T-helper 1 cell (primary cell): ENCODE data around the gene PCAT6.
"Not testable (repeated sequence)": the region's sequence is repeated elsewhere in the genome, so short reads cannot be mapped to it uniquely, and the experiment has no call there.

Source experiments
- DNase-seq, 5 donors: peaks; one replicate each; pipeline ENCODE4 v3.0.0-alpha.2; 2012 to 2020
- total RNA-seq, 4 donors: gene quantifications; one replicate each; lab custom pipeline; 2026; lab: John Stamatoyannopoulos, UW

PCAT6 gene
- 0 to 0.83 (median 0.38) reads per million in 4 donors for total RNA-seq

DNA sequence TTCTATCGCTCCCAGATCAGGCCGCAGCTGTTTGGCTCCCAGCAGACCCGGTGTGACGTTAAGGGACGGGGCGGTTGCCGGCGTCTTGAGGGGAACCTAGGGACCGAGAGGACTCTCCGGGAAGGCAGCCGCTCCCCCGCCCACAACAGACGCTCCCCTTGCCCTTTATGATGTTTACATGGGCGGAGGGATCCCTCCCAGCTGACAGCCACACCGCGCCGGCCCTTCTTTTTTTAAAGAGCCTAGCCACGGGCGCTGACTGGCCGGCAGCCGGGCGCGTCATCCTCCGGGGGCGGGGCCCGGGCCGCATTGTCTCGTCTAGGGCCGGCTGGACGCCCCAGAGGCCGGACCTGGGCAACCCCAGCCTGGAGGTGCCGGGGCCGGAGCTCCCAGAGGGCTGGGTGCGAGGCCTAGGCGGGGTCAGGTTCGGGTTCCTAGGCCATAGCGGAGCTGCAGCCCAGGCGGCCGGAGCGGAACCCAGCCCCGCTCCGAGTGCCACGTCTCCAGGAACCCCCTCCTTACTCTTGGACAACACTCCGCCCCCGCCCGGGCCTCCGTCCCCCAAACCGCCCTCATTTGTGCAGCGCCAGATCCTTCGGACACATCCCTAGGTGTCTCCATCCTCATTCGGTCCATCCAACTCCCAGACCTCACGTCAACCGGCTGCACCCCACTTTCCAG, at the start of gene PCAT6:
Gene PCAT6, plus strand, starts transcription at position 340 of the 681 bp plus-strand sequence.
- DNase-seq, result peak; percentile 70 to 91 (median 81)

DNA sequence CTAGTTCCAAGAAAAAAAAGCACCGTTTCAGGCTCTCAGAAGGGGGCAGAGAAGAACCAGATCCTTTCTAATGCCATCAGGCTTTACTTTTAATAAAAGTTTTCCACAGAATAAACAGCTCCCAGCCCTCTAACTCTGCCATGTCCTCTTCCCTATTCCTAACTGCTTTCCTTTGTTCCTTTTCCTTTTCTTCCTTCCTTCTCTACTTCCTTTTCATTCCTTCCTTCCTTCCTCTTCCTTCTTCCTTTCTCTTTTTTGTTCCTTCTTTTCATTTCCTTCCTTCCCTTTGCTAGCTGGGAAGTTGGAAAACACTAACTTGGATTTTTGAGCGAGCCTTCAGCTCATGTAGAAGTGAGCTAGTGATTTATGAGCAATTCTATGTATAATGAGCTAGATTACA, 48.7 kb upstream of the PCAT6 start:
- DNase-seq, result no peak

DNA sequence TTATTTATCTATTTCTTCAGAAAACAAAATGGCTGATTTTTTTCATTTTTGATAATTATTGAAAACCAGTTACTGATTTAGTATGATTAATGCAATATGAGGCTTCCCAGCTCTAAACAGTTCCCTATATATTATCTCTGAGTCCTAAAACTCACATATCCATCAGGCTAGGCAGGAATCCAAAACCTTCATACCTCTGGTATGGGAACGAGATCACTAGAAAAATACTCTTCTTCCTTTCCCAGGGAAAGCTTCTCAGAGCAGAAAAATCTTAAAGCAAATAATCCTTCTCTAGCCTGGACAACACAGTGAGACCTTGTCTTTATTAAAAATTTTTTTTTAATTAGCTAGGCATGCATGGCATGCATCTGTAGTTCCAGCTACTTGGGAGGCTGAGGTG, 45.0 kb upstream of the PCAT6 start:
- DNase-seq, result no peak

DNA sequence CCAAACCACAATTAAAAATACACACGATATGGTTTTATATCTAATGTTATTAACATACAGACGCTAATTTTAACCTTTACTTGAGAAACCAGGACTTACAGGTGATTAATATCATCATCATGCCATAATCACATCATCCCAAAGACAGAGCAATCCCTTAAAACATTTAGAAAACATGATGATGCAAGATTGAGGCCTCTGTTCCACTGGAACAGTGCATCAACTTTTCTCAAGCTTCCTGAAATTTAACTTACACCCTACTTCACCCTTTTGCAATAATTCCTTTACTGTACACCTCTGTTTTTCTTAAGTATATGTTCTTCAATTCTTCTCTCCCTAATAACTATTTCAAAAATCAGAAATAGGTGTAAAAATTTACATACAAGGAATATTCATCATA, 40.6 kb upstream of the PCAT6 start:
- DNase-seq, result no peak

DNA sequence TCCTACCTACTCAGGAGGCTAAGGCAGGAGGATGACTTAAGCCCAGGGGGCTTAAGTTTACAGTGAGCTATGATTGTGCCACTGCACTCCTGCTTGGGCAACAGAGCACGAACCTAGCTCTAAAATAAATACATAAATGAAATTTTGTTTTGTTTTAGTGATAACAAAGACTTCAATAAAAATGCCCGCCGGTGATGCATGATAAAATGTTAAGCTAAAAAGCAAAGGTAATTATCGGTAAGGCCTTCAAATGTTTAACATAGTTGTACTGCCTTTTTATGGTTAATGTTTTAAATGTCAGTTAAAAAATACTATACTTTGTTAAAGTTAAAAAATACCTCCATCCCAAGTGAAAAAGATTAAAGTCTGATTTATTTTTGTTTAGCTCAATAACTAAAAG, 29.6 kb upstream of the PCAT6 start:
- DNase-seq, result no peak

DNA sequence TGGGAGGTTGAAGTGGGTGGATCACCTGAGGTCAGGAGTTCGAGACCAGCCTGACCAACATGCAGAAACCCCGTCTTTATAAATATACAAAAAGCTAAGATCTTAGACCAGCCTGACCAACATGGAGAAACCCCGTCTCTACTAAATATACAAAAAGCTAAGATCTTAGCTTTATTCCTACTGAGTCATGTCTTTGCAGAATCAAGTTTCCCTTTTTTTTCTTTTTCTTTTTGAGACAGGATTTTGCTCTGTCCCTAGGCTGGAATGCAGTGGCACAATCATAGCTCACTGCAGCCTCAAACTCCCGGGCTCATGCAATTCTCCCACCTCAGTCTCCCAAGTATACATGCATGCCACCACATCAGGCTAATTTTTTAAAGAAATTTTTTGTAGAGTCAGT, 23.9 kb upstream of the PCAT6 start:
- DNase-seq, result no peak

DNA sequence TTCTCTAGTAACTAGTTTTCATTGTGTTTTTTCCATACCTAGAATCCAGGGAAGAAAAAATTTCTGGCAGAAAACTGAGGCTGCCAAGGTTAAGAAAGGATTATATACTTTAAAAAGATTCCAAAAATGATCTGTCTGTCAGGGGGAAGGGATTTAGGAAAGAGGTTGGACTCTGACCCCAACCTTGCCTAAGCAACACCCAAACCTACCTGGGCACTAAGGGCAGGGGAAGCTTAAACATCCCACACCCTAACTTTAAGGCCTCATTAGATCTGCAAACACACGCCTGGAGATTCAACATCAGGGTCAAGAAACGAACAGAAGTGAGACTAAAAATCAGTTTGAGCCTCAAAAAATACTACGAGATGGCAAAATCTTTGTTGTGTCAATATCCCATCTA, 22.0 kb upstream of the PCAT6 start:
- no peak for DNase-seq

DNA sequence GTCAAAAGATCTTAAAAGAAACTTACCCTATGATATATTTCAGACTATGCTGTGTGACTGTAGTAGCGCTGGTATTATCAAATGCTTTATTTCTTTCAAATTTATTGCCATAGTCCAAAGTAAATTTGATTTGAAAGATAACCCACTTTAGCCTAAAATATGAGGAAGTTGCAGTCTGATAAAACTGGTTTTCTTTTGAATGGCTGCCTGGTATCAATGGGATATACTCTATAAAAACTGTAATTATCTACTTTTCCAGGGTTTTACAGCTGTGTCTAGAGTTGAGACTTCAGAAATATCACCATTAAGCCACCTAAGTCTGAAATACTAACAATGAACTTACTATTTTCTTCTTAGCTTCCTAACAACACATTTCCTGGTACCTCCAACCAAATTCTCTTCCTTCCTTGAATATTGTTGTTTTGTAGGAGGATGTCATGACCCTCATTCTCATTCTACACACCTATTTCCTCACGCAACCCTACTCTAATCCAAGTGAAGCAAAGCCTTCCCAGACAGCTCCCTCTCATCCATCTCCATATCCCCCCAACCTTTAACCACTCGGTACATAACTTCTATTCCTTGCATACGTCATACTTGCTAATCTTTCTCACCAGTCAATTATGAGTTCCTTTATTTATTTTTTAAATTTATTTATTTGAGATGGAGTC, 19.5 kb upstream of the PCAT6 start:
- DNase-seq, result no peak

DNA sequence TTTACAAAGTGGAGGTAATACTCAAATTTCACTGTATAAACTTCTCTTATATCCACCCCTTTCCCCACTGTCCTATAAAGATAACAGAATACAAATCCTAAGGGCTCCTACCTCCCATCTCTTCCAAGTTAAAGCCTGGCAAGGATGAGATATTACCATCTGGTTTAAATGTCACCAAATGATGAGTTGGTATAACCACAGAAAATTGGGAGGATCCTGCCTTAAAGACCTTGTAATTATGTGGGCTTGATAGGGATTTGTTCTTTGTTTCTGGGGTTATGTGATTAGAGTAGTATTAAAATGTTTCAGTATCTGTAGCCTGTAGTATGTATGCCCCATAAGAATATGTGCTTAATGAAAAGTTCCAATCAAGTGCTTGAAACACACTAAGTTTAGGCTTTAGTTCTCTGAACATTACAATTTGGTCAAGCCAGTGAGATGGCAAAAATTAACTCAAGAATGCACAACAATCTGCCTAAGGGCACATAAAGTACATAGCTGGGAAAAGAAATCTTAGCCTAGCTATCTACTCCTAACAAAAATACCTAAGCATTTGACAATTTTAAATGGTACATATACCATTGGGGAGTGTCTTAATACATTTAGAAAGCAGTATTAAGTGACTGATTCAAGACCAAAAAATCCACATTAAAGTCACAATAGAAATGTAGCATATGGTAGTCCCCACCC, 16.6 kb upstream of the PCAT6 start:
- DNase-seq, result no peak

DNA sequence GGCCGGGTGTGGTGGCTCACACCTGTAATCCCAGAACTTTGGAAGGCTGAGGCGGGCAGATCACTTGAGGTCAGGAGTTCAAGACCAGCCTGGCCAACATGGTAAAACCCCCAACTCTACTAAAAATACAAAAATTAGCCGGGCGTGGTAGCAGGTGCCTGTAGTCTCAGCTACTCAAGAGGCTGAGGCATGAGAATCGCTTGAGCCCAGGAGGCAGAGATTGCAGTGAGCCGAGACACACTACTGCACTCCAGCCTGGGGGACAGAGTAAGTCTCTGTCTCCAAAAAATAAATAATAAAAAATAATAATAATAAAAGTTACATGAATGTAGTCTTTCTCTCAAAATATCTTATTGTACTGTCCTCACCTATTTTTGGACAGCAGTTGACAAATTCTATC, 15.8 kb upstream of the PCAT6 start:
- DNase-seq, result not testable (repeated sequence)

DNA sequence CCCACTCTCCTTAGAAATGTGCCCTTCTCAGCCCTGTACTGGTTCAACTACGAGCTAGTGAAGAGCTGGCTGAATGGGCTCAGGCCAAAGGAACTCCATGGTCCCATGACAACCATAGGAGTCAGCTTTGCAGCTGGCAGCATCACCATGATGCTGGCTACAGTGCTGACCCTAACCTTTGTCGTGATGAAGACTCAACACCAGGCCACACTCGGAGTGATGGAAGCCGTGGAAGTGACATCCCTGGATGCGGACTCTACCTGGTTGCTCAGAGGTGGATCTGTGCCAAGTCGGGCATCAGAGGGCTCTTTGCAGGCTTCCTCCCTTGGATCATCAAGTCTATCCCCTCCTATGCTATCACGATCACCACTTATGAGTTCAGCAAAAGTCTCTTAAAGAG, 14.1 kb upstream of the PCAT6 start:
- DNase-seq, result no peak

DNA sequence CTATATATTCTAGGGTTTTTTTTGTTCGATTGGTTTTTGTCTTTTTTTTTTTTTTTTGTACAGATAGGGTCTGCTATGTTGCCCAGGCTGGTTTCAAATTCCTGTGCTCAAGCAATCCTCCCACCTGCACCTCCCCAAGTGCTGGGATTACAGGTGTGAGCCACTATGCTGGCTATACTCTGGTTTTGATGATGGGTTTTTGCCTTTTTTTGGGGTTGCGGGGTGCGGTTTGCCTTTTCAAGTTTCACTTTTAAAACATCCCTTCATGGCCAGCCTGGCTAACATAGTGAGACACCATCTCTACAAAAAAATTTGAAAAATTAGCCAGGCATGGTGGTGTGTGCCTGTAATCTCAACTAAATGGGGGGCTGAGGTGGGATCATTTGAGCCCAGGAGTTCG, 12.5 kb upstream of the PCAT6 start:
- no peak for DNase-seq

DNA sequence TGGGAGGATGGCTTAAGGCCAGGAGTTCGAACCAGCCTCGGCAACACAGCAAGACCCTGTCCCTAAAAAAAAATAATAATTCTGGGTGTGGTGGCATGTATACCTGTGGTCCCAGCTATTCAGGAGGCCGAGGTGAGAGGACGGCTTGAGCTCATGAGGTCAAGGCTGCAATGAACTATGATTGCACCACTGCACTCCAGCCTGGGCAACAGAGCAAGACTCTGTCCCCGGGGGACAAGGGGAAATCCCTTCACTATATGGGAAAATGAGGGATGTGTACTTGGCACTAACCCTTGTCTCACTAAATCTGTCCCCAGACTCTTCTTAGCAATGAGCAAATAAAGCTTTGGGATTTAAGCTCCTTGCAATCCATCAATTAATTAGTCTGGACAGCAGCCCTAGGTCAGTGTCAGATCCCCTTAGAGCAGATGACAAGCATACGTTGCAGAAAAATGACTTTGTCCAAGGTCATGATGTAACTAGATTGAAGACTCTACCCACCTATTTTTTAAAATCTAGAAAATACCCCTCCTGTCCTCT, 11.9 kb upstream of the PCAT6 start:
- no peak for DNase-seq

DNA sequence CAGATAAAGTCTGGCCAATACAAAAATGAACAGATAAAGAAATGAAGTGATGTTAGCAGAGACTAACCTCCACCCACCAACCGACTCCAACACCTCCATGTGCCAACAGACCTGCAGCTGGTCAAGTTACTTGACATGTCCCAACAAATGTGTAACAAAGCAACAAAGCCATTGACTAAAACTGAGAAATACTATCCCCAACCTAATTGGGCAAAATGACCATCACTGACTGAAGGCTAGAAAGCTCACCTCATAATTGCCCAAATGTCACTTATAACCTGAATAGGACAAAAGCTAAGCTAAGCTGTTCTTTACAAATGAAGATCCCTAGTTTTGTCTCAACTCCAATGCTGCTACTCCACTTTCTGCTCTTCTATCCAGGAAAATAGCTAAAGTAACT, 10.0 kb upstream of the PCAT6 start:
- DNase-seq, result no peak

DNA sequence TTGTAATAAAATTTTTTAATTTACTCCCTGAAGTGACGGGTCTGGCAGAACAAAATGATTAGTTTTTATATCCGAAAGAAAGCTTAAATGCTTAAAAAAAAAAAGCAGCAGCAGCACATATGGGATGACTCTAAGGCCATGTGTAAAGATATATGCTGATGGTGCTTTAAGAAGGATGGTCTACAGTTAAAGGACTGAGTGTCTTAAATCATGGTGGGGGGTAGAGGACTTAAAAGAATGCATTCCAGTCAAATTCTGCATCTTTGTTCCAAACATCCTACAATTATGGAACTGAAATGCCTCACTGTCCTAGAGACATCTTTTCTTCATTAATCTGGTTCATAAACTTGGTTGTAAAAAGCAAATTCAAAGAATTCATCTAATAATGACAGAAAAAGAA, 9.6 kb upstream of the PCAT6 start:
- DNase-seq, result no peak

DNA sequence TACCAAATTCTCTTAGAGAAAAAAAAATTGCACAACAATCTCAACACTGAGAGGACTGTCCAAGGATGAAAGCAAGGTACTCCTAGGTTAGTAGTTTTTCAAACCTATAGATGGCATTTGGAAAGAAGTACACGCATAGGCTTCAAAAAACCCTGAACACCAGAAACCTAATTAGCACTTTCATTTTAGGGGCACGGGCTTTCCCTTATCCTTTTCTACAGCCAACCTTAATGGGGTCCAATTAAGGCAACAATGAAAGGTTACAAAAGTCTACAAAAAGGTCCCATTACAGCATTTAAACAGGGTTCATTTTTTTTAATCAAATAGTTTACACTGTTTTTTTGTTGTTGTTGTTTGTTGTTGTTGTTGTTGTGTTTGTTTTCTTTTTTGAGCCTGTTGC, 8.7 kb upstream of the PCAT6 start:
- DNase-seq, result no peak

DNA sequence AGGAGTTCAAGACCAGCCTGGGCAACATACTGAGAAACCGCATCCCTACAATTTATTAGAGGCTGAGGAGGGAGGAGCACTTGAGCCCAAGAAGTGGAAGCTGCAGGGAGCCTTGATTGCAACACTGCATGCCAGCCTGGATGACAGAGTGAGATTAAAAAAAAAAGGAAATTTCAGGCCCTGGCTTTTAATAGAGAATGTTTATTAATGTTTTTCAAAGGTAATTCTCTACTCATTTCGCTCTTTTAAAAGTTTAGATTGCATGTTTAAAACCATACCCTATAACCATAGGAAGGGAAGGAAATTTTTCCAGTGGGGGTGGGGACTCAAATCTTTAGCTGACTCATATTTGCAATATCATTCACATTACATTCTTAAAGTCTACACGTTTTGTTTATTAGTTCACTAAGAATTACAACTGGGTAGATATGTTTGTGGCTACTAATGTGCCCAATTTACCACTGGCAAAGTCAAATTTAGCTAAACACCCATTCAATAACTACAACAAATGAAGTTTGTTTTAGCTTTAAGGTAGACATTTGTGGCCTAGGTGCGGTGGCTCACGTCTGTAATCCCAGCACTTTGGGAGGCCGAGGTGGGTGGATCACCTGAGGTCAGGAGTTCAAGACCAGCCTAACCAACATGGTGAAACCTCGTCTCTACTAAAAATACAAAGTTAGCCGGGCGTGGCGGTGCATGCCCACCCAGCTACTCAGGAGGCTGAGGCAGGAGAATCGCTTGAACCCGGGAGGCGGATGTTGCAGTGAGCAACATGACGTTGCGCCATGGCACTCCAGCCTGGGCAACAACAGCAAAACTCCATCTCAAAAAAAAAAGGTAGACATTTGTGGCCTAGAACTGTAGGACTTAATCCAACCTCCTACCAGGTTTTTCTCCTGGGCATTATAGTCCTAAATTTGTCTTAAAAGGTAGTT, 7.5 kb upstream of the PCAT6 start:
- no peak for DNase-seq

DNA sequence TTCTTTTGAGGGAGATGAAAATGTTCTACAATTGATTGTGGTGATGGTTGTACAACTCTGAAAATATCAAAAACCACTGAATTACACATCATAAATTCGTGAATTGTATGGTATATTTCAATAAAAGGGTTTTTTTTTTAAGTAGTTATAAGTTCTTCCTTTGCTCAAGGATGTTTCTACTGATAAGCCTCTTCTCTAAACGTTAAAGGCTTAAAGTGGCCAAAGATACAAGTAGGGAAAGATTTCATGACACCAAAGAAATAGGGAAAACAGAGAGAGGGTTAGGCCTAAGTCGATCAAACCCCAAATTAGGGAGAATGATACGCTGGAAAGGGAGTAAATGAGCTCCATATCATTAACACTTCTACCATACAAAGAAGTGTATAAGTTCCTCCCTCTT, 6.6 kb upstream of the PCAT6 start:
- no peak for DNase-seq

DNA sequence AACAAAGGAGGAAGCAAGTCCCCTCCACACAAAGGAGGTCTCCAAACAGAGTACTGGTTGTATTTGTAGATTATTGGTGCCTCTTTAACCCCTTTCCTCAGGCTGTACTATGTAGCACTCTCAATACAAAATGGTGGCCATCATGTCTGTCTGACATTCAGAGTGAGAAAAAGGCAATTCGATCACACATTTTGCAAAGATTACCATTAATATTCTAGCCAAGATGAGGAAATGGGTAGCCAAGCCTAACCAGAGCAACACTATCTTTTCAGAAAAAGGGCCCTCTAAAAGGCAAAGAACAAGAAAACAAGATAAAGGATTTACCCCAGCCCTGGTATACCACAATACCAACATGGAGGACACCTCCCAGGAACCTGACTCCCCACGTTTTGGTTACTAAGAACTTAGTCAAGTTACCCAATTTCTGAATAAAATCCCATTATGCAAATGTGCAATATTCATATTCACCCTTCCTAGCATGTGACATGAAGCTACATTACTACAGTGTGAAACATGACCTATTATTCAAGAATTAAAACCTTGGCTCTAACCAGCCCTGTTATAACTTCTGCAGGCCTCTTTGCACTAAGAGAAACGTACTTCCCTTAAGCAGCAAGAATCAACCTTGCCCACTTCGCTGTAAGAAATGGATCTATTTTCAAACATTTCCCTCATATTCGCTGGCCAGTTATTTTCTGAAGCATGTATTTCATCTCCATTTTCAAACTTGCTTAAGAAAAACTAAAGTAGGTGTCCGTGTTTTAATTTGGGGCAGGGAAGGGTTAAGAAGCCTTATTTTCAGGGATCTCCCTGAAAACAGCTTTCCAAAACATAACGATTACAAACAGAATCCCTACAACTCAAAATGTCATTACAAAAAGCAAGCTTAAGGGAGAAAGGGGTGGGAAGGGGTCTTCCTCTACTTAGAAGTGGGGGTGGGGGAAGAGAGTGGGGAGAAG, 4.6 kb upstream of the PCAT6 start:
- peak in 1 of 5 donors; percentile 33 for DNase-seq

DNA sequence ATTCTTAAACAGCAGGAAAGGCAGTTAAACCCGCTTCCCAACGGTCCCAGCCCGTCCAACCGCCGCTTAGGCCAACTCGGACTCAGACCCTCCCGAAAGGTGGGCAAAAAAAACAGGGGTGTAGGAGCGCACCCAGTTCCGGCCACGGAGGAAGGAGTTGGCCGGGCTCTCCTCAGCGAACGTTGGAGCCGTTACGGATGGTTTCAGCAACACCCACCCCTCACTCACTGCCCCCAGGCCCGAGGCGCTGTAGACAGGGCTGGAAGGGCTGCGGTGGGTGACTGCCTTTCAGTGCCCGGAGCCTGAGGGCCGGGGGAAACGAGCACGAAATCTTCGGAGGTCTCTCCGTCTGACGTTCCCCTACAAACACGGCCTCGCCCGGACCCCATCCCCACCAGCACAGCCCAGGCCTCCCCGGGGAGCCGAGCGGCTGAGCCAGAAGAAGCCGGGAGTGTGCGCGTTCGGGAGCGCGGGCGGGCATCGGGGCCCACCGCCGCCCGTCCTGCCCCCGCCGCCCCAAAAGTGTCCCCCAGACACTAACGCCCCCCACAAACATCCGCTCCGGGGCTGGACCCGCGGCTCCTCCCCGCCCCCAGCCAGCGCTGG, 3.8 kb upstream of the PCAT6 start:
- DNase-seq, result peak in 3 of 5 donors; percentile 1 to 39 (median 14)

DNA sequence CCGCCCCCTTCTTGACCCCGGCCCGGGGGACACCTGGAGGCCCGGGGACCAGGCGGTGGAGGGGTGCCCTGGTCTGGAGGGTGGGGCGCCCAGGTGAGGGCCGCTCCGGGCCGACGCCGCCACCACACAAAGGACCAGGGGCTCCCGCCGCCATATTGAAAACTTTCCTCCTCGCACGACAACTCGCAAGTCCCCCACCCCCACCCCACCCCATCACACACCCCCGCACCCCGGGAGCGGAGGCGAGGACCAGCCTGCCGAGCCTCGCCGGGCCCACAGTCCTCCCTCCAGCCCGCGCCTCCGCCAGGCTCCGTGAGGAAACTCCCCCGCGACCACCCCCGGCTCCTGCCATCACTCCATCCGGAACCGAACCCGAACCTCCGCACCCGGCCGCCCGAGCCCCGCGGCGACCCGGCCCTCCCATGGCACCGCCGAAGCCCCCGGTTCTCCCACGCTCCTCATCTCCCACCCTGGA, 3.3 kb upstream of the PCAT6 start:
- peak in 4 of 5 donors; percentile 26 to 58 (median 32) for DNase-seq
